H1 (cell line): ENCODE results near the gene ACTG2. TPM values are rescaled to one million over a fixed set of nuclear protein-coding genes. Genes with fewer than 3 reads are reported as not detected.

Source experiments
- CTCF ChIA-PET: fragments of 300-600 bp; sonication (Branson Sonifier 250); formaldehyde crosslinking; loops from one replicate; lab custom pipeline; 2021; ENCODE audit not compliant: partially characterized antibody; lab: Charles Lee
- POLR2A ChIA-PET: fragments of 300-600 bp; sonication (Branson Sonifier 250); formaldehyde crosslinking; loops from one replicate; lab custom pipeline; 2021; ENCODE audit warnings: inconsistent platforms; ENCODE audit not compliant: partially characterized antibody; lab: Charles Lee
- DNase-seq, 2 experiments: peaks; one replicate each; pipeline versions ENCODE4 v3.0.0 to v3.0.0-alpha.2; 2010 to 2022; ENCODE audit warnings: low spot score in 2 of 2, low read depth in 1 of 2, mixed read lengths in 1 of 2
- FAIRE-seq: peaks from 2 replicates; lab custom pipeline; 2011; peaks lifted over from hg19 to GRCh38; lab: Jason Lieb, UNC
- H2AFZ ChIP-seq: 2 replicates; pipeline ENCODE4 v1.8.1; 2012; ENCODE audit warnings: low read length, inconsistent platforms
- H2AK5ac ChIP-seq: 2 replicates; pipeline ENCODE4 v1.6.1; 2013; ENCODE audit warnings: low read depth, low read length
- H2BK120ac ChIP-seq: replicated peaks from 2 replicates; pipeline ENCODE3; 2013; ENCODE audit warnings: low read depth, low read length, inconsistent platforms
- H2BK12ac ChIP-seq: 2 replicates; pipeline ENCODE4 v1.6.1; 2013; ENCODE audit warnings: low read depth, low read length
- H2BK15ac ChIP-seq: 2 replicates; pipeline ENCODE4 v1.6.1; 2013; ENCODE audit warnings: low read length
- H2BK20ac ChIP-seq: 2 replicates; pipeline ENCODE4 v1.6.1; 2013; ENCODE audit warnings: low read length
- H2BK5ac ChIP-seq: 2 replicates; pipeline ENCODE4 v1.6.1; 2013; ENCODE audit warnings: low read depth, low read length
- H3K14ac ChIP-seq: 2 replicates; pipeline ENCODE4 v1.6.1; 2013; ENCODE audit warnings: inconsistent platforms; ENCODE audit not compliant: insufficient read length
- H3K18ac ChIP-seq: 2 replicates; pipeline ENCODE4 v1.6.1; 2013; ENCODE audit warnings: low read length; ENCODE audit errors: extremely low read depth
- H3K23ac ChIP-seq: 2 replicates; pipeline ENCODE4 v1.6.1; 2013; ENCODE audit warnings: inconsistent platforms; ENCODE audit not compliant: insufficient read length
- H3K23me2 ChIP-seq: 2 replicates; pipeline ENCODE4 v1.6.1; 2013; ENCODE audit warnings: low read depth, low read length
- H3K27ac ChIP-seq: 2 replicates; pipeline ENCODE4 v1.6.1; 2011; ENCODE audit warnings: low read depth, low read length, inconsistent platforms
- H3K27me3 ChIP-seq, 4 experiments: replicated peaks in 1 of 4; 1 replicate in 1 of 4; 2 replicates in 3 of 4; pipeline versions ENCODE4 v1.6.1 to v1.8.1; 2011 to 2013; ENCODE audit warnings: low read length in 3 of 4, mild to moderate bottlenecking in 3 of 4, inconsistent platforms in 2 of 4, mixed read lengths in 2 of 4, moderate library complexity in 1 of 4; ENCODE audit not compliant: control insufficient read depth in 3 of 4, insufficient read depth in 3 of 4; ENCODE audit errors: extremely low read depth in 1 of 4
- H3K36me3 ChIP-seq, 4 experiments: 2 replicates each; pipeline versions ENCODE4 v1.6.1 to v1.8.1; 2011 to 2013; ENCODE audit warnings: mild to moderate bottlenecking in 4 of 4, low read length in 3 of 4, moderate library complexity in 2 of 4, control low read depth in 1 of 4, inconsistent platforms in 1 of 4; ENCODE audit not compliant: insufficient read depth in 4 of 4, control insufficient read depth in 2 of 4
- H3K4ac ChIP-seq: replicated peaks from 2 replicates; pipeline ENCODE3; 2013; ENCODE audit warnings: low read length, low read depth, mixed read lengths, inconsistent platforms; ENCODE audit not compliant: insufficient read length
- H3K4me1 ChIP-seq, 4 experiments: replicated peaks in 1 of 4; 1 replicate in 1 of 4; 2 replicates in 3 of 4; pipeline versions ENCODE4 v1.6.1 to v1.8.1; 2011 to 2013; ENCODE audit warnings: low read length in 3 of 4, inconsistent platforms in 2 of 4, mixed read lengths in 1 of 4; ENCODE audit not compliant: insufficient read depth in 4 of 4, control insufficient read depth in 3 of 4
- H3K4me2 ChIP-seq, 2 experiments: 2 replicates each; pipeline versions ENCODE4 v1.6.1 to v1.8.1; 2011 to 2013; ENCODE audit warnings: low read depth in 2 of 2, low read length in 2 of 2, control low read depth in 1 of 2, inconsistent platforms in 1 of 2, mild to moderate bottlenecking in 1 of 2; ENCODE audit not compliant: insufficient read depth in 1 of 2
- H3K4me3 ChIP-seq, 4 experiments: fragments of 200-600, 300-600 bp in 1 of 4; sonication (generic), shearing (Covaris generic), sonication (Bioruptor Twin) in 1 of 4; 2 replicates each; pipeline versions ENCODE4 v1.5.1 to v1.8.1; 2011 to 2016; ENCODE audit warnings: low read length in 4 of 4, low read depth in 3 of 4, control low read depth in 2 of 4, inconsistent platforms in 2 of 4, mild to moderate bottlenecking in 2 of 4, mixed read lengths in 1 of 4, moderate library complexity in 1 of 4; ENCODE audit not compliant: insufficient read depth in 2 of 4; ENCODE audit errors: extremely low read depth in 1 of 4
- H3K56ac ChIP-seq: replicated peaks from 2 replicates; pipeline ENCODE3; 2013; ENCODE audit warnings: low read depth, mild to moderate bottlenecking, mixed read lengths, low read length, inconsistent platforms; ENCODE audit not compliant: insufficient read length
- H3K79me1 ChIP-seq: 2 replicates; pipeline ENCODE4 v1.6.1; 2013; ENCODE audit warnings: low read depth, low read length, control low read depth
- H3K79me2 ChIP-seq, 2 experiments: 2 replicates each; pipeline versions ENCODE4 v1.6.1 to v1.8.1; 2012 to 2013; ENCODE audit warnings: low read length in 2 of 2, mild to moderate bottlenecking in 2 of 2, inconsistent platforms in 1 of 2; ENCODE audit not compliant: insufficient read depth in 2 of 2, control insufficient read depth in 1 of 2
- H3K9ac ChIP-seq, 4 experiments: replicated peaks in 1 of 4; 1 replicate in 1 of 4; 2 replicates in 3 of 4; pipeline versions ENCODE4 v1.6.1 to v1.8.1; 2011 to 2013; ENCODE audit warnings: low read depth in 3 of 4, low read length in 3 of 4, control low read depth in 2 of 4, mild to moderate bottlenecking in 2 of 4, moderate library complexity in 2 of 4, inconsistent platforms in 1 of 4; ENCODE audit errors: extremely low read depth in 1 of 4
- H3K9me3 ChIP-seq, 2 experiments: 2 replicates each; pipeline versions ENCODE4 v1.6.1 to v1.8.1; 2012 to 2013; ENCODE audit warnings: mild to moderate bottlenecking in 2 of 2, moderate library complexity in 2 of 2, control low read depth in 1 of 2, inconsistent platforms in 1 of 2, low read depth in 1 of 2, low read length in 1 of 2, mixed read lengths in 1 of 2; ENCODE audit not compliant: insufficient read depth in 2 of 2
- H4K20me1 ChIP-seq, 2 experiments: replicated peaks in 1 of 2; 2 replicates each; pipeline versions ENCODE3 to v1.8.1; 2011 to 2013; ENCODE audit warnings: inconsistent platforms in 2 of 2, low read length in 2 of 2, mild to moderate bottlenecking in 1 of 2; ENCODE audit not compliant: insufficient read depth in 2 of 2, control insufficient read depth in 1 of 2
- H4K5ac ChIP-seq: 2 replicates; pipeline ENCODE4 v1.6.1; 2013; ENCODE audit warnings: low read length, low read depth, mixed read lengths, inconsistent platforms; ENCODE audit not compliant: insufficient read length
- H4K8ac ChIP-seq: 2 replicates; pipeline ENCODE4 v1.8.0; 2013; ENCODE audit warnings: mild to moderate bottlenecking, moderate library complexity, low read length, inconsistent platforms; ENCODE audit not compliant: insufficient read depth; ENCODE audit errors: extremely low read depth
- H4K91ac ChIP-seq: replicated peaks from 2 replicates; pipeline ENCODE3; 2013; ENCODE audit warnings: low read length, mixed read lengths, inconsistent platforms; ENCODE audit not compliant: insufficient read length
- SAP30 ChIP-seq: fragments of 300-600 bp; sonication (generic); IDR thresholded peaks from 2 replicates; pipeline ENCODE4 v1.7.1; 2012; ENCODE audit warnings: low read length, moderate library complexity, mild to moderate bottlenecking, inconsistent platforms; ENCODE audit not compliant: insufficient read depth, insufficient replicate concordance
- ZNF274 ChIP-seq: IDR thresholded peaks from 2 replicates; pipeline ENCODE4 v1.7.0; 2012; ENCODE audit warnings: low read length, borderline replicate concordance; ENCODE audit errors: extremely low read depth
- WGBS, 2 experiments: shearing (Covaris generic) in 1 of 2; methylation state at CpG; one replicate each; pipeline versions ENCODE4 v1.1.6 to v1.1.7; 2013 to 2015; ENCODE audit warnings: low lambda C conversion rate in 2 of 2, mixed read lengths in 2 of 2, inconsistent platforms in 1 of 2, low coverage in 1 of 2, missing lambda C conversion rate in 1 of 2; ENCODE audit not compliant: insufficient replicate concordance in 2 of 2, insufficient coverage in 1 of 2, insufficient read length in 1 of 2; ENCODE audit errors: extremely low coverage in 1 of 2, missing lambda C conversion rate in 1 of 2; 5-methylcytosine and 5-hydroxymethylcytosine counted together
- polyA plus RNA-seq, 7 experiments: library from polyadenylated mRNA; depleted of rRNA in 3 of 7; stranded (reverse) in 5 of 7; unstranded in 2 of 7; fragments of >200 nt in 5 of 7; fragments of 200-250 nt in 2 of 7; gene quantifications; 1 replicate in 5 of 7; 2 replicates in 1 of 7; 4 replicates in 1 of 7; pipeline versions ENCODE4 v1.2.1 to v1.2.3, GENCODE V29; 2011 to 2013; ENCODE audit warnings: missing spikeins in 2 of 7, mixed read lengths in 2 of 7
- total RNA-seq: library from RNA; stranded (reverse); fragmentation: NEBNext Ultra II Directional; extraction: Animal tissue kit (Norgen Biotek cat#: 25700); gene quantifications from 2 replicates; pipeline ENCODE4 v1.2.1, GENCODE V29; 2021
- TF ChIP-seq, protein P1 (sequence below): IDR thresholded peaks from 2 replicates; pipeline ENCODE4 v1.6.1; 2012; ENCODE audit warnings: inconsistent platforms

Gene ACTG2
- total and polyA plus RNA-seq, 2 of the 8 experiments (the other 6 are each of a cell fraction or from before 2014, with no cell fraction given) = 6.2 to 13.7 TPM

GRCh38 chr2:73897934-73898333, 5.1 kb downstream of the ACTG2 start:
- TF ChIP-seq, protein P1, sequence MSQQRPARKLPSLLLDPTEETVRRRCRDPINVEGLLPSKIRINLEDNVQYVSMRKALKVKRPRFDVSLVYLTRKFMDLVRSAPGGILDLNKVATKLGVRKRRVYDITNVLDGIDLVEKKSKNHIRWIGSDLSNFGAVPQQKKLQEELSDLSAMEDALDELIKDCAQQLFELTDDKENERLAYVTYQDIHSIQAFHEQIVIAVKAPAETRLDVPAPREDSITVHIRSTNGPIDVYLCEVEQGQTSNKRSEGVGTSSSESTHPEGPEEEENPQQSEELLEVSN = no peak
- no peak for TF ChIP-seq SAP30
- TF ChIP-seq ZNF274 = no peak
- H3K9ac ChIP-seq = no peak overlapping the region
- peaks cover 0 to 3% (median 2%) of the 10 kb centered on the region in 4 experiments; a peak in 4 of 7 replicates for H3K4me1 ChIP-seq
- no peak overlapping the region for H4K5ac ChIP-seq
- no peak for DNase-seq
- 96% methylated on average over 5 of the region's 6 CpGs; no CpG with 5 or more reads in 1 of the 2 experiments for WGBS, 2 experiments
- no peak overlapping the region for H3K4ac ChIP-seq
- H2AK5ac ChIP-seq = no peak overlapping the region
- no peak overlapping the region for H2BK120ac ChIP-seq
- H2BK20ac ChIP-seq = no peak overlapping the region
- no peak for FAIRE-seq
- H3K56ac ChIP-seq = no peak overlapping the region
- no peak overlapping the region for H3K18ac ChIP-seq
- H3K36me3 ChIP-seq = no peaks in the 10 kb centered on the region
- CTCF ChIA-PET = interaction anchor here (1.1 to 1.7 kb wide), 2 partner anchors 8 to 218 kb away, joined by 3 to 5 read pairs; no protein-coding TSS in a partner anchor
- no peak overlapping the region for H4K8ac ChIP-seq
- H3K79me2 ChIP-seq = no peaks in the 10 kb centered on the region
- no peak overlapping the region for H3K27ac ChIP-seq
- H3K4me3 ChIP-seq = no peak overlapping the region
- H4K91ac ChIP-seq = no peak overlapping the region
- H3K23me2 ChIP-seq = no peaks in the 10 kb centered on the region; the same call in 1 of the 2 replicates
- no peak overlapping the region for H3K14ac ChIP-seq
- H3K23ac ChIP-seq = no peak overlapping the region
- H3K79me1 ChIP-seq = no peaks in the 10 kb centered on the region
- no peak overlapping the region for H2BK12ac ChIP-seq
- no peaks in the 10 kb centered on the region for H3K9me3 ChIP-seq
- no peak overlapping the region for H3K4me2 ChIP-seq
- POLR2A ChIA-PET = no interaction called here
- H2BK15ac ChIP-seq = no peak overlapping the region
- H4K20me1 ChIP-seq = no peaks in the 10 kb centered on the region
- no peak overlapping the region for H2AFZ ChIP-seq
- no peaks in the 10 kb centered on the region for H3K27me3 ChIP-seq
- H2BK5ac ChIP-seq = no peak overlapping the region
